Mesenchymal stem cell (in vitro differentiated cells and primary cell): ENCODE data around the gene TACR1.

Source experiments
- DNase-seq: peaks from one replicate; pipeline ENCODE4 v3.0.0-alpha.2; 2013
- H2AFZ ChIP-seq: one replicate; pipeline ENCODE4 v1.6.1; 2013; ENCODE audit warnings: low read depth, mild to moderate bottlenecking, control low read depth, inconsistent platforms, low read length, moderate library complexity
- H2AK5ac ChIP-seq: 2 replicates; pipeline ENCODE4 v1.6.1; 2013; ENCODE audit warnings: low read length, moderate library complexity, mild to moderate bottlenecking, inconsistent platforms; ENCODE audit not compliant: severe bottlenecking
- H2BK120ac ChIP-seq: one replicate; pipeline ENCODE4 v1.6.1; 2013; ENCODE audit warnings: low read depth, mild to moderate bottlenecking, inconsistent platforms, low read length, moderate library complexity
- H2BK12ac ChIP-seq, 2 experiments: one replicate each; pipeline ENCODE4 v1.6.1; 2013; ENCODE audit warnings: inconsistent platforms in 2 of 2, low read length in 2 of 2, mild to moderate bottlenecking in 2 of 2, moderate library complexity in 2 of 2, control low read depth in 1 of 2
- H2BK15ac ChIP-seq: one replicate; pipeline ENCODE4 v1.6.1; 2013; ENCODE audit warnings: mild to moderate bottlenecking, low read depth, inconsistent platforms; ENCODE audit not compliant: poor library complexity, severe bottlenecking
- H2BK5ac ChIP-seq: 2 replicates; pipeline ENCODE4 v1.6.1; 2013; ENCODE audit warnings: low read depth, mild to moderate bottlenecking, low read length, control low read depth, inconsistent platforms; ENCODE audit not compliant: poor library complexity, severe bottlenecking
- H3K14ac ChIP-seq, 2 experiments: one replicate each; pipeline ENCODE4 v1.6.1; 2013; ENCODE audit warnings: inconsistent platforms in 2 of 2, low read length in 2 of 2, control low read depth in 1 of 2, mild to moderate bottlenecking in 1 of 2, moderate library complexity in 1 of 2
- H3K18ac ChIP-seq, 2 experiments: one replicate each; pipeline ENCODE4 v1.6.1; 2013; ENCODE audit warnings: inconsistent platforms in 2 of 2, low read length in 2 of 2, control low read depth in 1 of 2, low read depth in 1 of 2, mild to moderate bottlenecking in 1 of 2
- H3K23ac ChIP-seq, 2 experiments: one replicate each; pipeline ENCODE4 v1.6.1; 2013; ENCODE audit warnings: inconsistent platforms in 2 of 2, low read length in 2 of 2, mild to moderate bottlenecking in 2 of 2, moderate library complexity in 2 of 2, control low read depth in 1 of 2
- H3K27ac ChIP-seq: 2 replicates; pipeline ENCODE4 v1.5.1; 2013; ENCODE audit warnings: mild to moderate bottlenecking, moderate library complexity, low read length, control low read depth, inconsistent platforms; ENCODE audit not compliant: poor library complexity, severe bottlenecking
- H3K27me3 ChIP-seq, 2 experiments: 2 replicates each; pipeline versions ENCODE4 v1.6.1 to v1.7.0; 2013; ENCODE audit warnings: low read length in 2 of 2, mild to moderate bottlenecking in 2 of 2, moderate library complexity in 2 of 2, control low read depth in 1 of 2, inconsistent platforms in 1 of 2; ENCODE audit not compliant: control insufficient read depth in 1 of 2, insufficient read depth in 1 of 2
- H3K36me3 ChIP-seq, 2 experiments: 2 replicates each; pipeline versions ENCODE4 v1.6.1 to v1.7.0; 2013; ENCODE audit warnings: low read length in 2 of 2, control low read depth in 1 of 2, inconsistent platforms in 1 of 2, low read depth in 1 of 2, mild to moderate bottlenecking in 1 of 2; ENCODE audit not compliant: insufficient read depth in 2 of 2, control insufficient read depth in 1 of 2
- H3K4ac ChIP-seq, 2 experiments: one replicate each; pipeline ENCODE4 v1.6.1; 2013; ENCODE audit warnings: inconsistent platforms in 2 of 2, low read length in 2 of 2, mild to moderate bottlenecking in 2 of 2, moderate library complexity in 2 of 2, control low read depth in 1 of 2, low read depth in 1 of 2
- H3K4me1 ChIP-seq: 2 replicates; pipeline ENCODE4 v1.6.1; 2013; ENCODE audit warnings: low read depth, low read length, control low read depth; ENCODE audit not compliant: control insufficient read depth, insufficient read depth
- H3K4me2 ChIP-seq: 2 replicates; pipeline ENCODE4 v1.6.1; 2013; ENCODE audit warnings: low read length, mild to moderate bottlenecking, inconsistent platforms; ENCODE audit not compliant: poor library complexity, severe bottlenecking
- H3K4me3 ChIP-seq, 2 experiments: 2 replicates each; pipeline versions ENCODE4 v1.5.1 to v1.7.0; 2013; ENCODE audit warnings: low read length in 2 of 2, mild to moderate bottlenecking in 2 of 2, control low read depth in 1 of 2, low read depth in 1 of 2; ENCODE audit not compliant: insufficient read depth in 1 of 2
- H3K79me1 ChIP-seq: replicated peaks from 2 replicates; pipeline ENCODE4 v1.6.1; 2013; ENCODE audit warnings: mild to moderate bottlenecking, control low read depth, low read length, inconsistent platforms; ENCODE audit not compliant: poor library complexity, severe bottlenecking
- H3K9ac ChIP-seq: 2 replicates; pipeline ENCODE4 v1.7.0; 2013; ENCODE audit warnings: mild to moderate bottlenecking, low read length, moderate library complexity
- H3K9me3 ChIP-seq: 2 replicates; pipeline ENCODE4 v1.7.0; 2013; ENCODE audit warnings: mild to moderate bottlenecking, low read length; ENCODE audit not compliant: control insufficient read depth
- H4K8ac ChIP-seq: one replicate; pipeline ENCODE4 v1.6.1; 2013; ENCODE audit warnings: inconsistent platforms, mild to moderate bottlenecking, low read length, moderate library complexity
- H4K91ac ChIP-seq: one replicate; pipeline ENCODE4 v1.6.1; 2013; ENCODE audit warnings: mild to moderate bottlenecking, low read length, inconsistent platforms
- WGBS: methylation state at CpG from one replicate; pipeline ENCODE4 v1.1.7; 2013; ENCODE audit warnings: mixed read lengths; 5-methylcytosine and 5-hydroxymethylcytosine counted together

TACR1 gene

DNA sequence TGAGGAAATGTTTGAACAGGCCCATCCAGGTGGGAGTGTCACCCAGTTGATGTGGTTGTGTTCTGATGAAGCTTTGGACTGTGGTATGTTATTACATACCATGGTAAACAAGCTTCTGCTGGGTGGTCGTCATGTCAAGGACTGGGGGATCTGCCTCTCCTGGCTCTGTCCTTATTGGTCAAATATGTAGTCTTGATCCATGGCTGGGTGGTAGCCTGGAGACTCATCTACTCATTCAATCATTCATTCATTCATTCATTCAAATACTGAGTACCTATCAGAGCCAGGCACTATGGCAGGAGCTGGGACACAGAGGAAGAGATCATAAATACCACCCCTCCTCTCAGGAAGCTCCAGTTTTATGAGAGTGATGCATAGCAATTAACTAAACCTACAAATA lies 60.8 kb downstream of the TACR1 start:
- Histone ChIP-seq H3K9me3 (no peaks in the 10 kb centered on the region), H2BK15ac (no peak overlapping the region), H3K27ac (no peak overlapping the region), H3K14ac (no peak overlapping the region), H3K23ac (no peak overlapping the region), H3K36me3 (no peaks in the 10 kb centered on the region), H2AK5ac (no peak overlapping the region), H2BK120ac (no peak overlapping the region), H3K4me1 (no peaks in the 10 kb centered on the region), H3K4me2 (no peak overlapping the region), H3K4me3 (no peak overlapping the region), H3K4ac (no peak overlapping the region), H3K27me3 (peaks cover 5 to 6% of the 10 kb centered on the region in 2 experiments), H3K18ac (no peak overlapping the region), H4K8ac (no peak overlapping the region), H3K9ac (no peak overlapping the region), H3K79me1 (no peaks in the 10 kb centered on the region), H2AFZ (no peak overlapping the region), H2BK5ac (no peak overlapping the region), H4K91ac (no peak overlapping the region), H2BK12ac (peak overlapping the region in 1 of 2 experiments; percentile 71)
- no peak for DNase-seq
- no CpG with 5 or more reads among the region's 1 CpG for WGBS

DNA sequence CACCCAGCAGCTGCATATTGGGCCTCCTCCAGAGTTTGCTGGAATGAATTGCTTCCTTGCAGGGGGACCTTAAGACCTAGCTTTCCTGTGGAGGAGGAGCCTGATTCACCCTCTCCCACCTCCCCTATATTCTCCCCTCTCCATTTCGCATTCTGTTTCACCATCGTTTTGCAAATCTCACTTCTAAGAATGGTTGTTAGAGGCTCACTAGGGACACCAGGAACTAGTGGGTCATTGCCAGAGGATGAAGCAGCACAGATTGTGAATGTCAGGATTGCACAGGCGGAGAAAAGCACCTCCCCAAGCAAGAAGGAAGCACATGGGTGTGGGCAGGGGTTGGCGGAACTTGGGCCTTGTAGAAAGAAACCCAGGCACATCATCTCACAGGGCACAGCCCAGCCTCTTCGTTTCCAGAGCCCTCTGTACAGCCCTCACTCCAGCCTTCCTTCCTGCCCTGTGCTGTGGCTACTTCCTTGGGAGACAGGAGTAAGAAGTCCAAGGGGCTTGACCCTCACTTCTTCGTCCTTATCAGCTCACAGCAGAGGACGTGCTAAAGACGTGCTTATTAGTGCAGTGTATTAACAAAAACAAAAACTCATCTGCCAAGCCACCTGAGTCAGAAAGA lies 63.4 kb downstream of the TACR1 start:
- Histone ChIP-seq H4K8ac (peak overlapping the region; percentile 97), H3K4me3 (no peak overlapping the region)
- 28% methylated on average over 7 of the region's 8 CpGs for WGBS

DNA sequence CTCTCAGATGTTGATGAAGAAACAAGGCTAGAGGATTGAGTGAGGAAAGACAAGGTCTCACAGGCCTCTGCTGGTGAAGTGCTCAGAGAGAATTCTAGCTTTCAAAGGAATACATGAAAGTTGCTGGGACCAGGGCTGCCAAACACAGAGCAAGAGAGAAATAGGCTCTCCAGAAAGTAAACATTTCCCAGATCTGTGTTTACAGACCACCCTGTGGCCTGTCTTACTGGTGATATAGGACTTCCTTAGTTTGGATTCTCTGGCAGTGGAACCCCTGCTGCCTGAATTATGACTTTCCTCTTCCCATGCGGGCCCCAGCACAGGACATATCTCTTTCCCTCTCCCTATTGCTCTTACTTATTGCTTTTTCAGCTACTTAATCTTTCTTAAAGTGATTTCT lies 64.5 kb downstream of the TACR1 start:
- no peak overlapping the region for H3K27ac ChIP-seq
- no peak overlapping the region for H2AFZ ChIP-seq
- H3K4me3 ChIP-seq = peak overlapping the region in 1 of 2 experiments; percentile 58
- no peak overlapping the region for H2BK5ac ChIP-seq
- no peaks in the 10 kb centered on the region for H3K79me1 ChIP-seq
- peaks cover 0 to 6% of the 10 kb centered on the region in 2 experiments for H3K27me3 ChIP-seq
- no peak overlapping the region for H4K8ac ChIP-seq
- no peak overlapping the region for H4K91ac ChIP-seq
- no CpG with 5 or more reads among the region's 1 CpG for WGBS
- peak; percentile 88 for DNase-seq
- no peak overlapping the region for H3K4ac ChIP-seq
- no peaks in the 10 kb centered on the region for H3K4me1 ChIP-seq
- H2AK5ac ChIP-seq = no peak overlapping the region
- H3K4me2 ChIP-seq = no peak overlapping the region
- H3K36me3 ChIP-seq = no peaks in the 10 kb centered on the region
- H3K9me3 ChIP-seq = no peaks in the 10 kb centered on the region
- H2BK12ac ChIP-seq = no peak overlapping the region
- no peak overlapping the region for H3K23ac ChIP-seq
- H2BK15ac ChIP-seq = no peak overlapping the region
- H3K18ac ChIP-seq = no peak overlapping the region
- no peak overlapping the region for H3K14ac ChIP-seq
- H3K9ac ChIP-seq = no peak overlapping the region
- H2BK120ac ChIP-seq = no peak overlapping the region

More for the DNA sequence above, 63.4 kb downstream of the TACR1 start:
- no peak overlapping the region for H2AK5ac ChIP-seq
- H3K4me1 ChIP-seq = no peaks in the 10 kb centered on the region
- H3K27me3 ChIP-seq = peaks cover 0 to 6% of the 10 kb centered on the region in 2 experiments
- H3K79me1 ChIP-seq = no peaks in the 10 kb centered on the region
- H2BK120ac ChIP-seq = peak overlapping the region; percentile 80
- H2AFZ ChIP-seq = no peak overlapping the region
- H3K9me3 ChIP-seq = no peaks in the 10 kb centered on the region
- H2BK15ac ChIP-seq = peak overlapping the region; percentile 40
- peak overlapping the region; percentile 84 to 92 for H3K4ac ChIP-seq
- peak overlapping the region in 1 of 2 experiments; percentile 79 for H3K23ac ChIP-seq
- DNase-seq = no peak
- peak overlapping the region; percentile 84 to 90 for H3K18ac ChIP-seq
- H3K36me3 ChIP-seq = no peaks in the 10 kb centered on the region
- no peak overlapping the region for H3K27ac ChIP-seq
- peak overlapping the region; percentile 98 to 99 for H2BK12ac ChIP-seq
- H3K14ac ChIP-seq = peak overlapping the region in 1 of 2 experiments; percentile 9
- peak overlapping the region; percentile 99 for H4K91ac ChIP-seq
- no peak overlapping the region for H3K4me2 ChIP-seq
- H3K9ac ChIP-seq = no peak overlapping the region
- no peak overlapping the region for H2BK5ac ChIP-seq

DNA sequence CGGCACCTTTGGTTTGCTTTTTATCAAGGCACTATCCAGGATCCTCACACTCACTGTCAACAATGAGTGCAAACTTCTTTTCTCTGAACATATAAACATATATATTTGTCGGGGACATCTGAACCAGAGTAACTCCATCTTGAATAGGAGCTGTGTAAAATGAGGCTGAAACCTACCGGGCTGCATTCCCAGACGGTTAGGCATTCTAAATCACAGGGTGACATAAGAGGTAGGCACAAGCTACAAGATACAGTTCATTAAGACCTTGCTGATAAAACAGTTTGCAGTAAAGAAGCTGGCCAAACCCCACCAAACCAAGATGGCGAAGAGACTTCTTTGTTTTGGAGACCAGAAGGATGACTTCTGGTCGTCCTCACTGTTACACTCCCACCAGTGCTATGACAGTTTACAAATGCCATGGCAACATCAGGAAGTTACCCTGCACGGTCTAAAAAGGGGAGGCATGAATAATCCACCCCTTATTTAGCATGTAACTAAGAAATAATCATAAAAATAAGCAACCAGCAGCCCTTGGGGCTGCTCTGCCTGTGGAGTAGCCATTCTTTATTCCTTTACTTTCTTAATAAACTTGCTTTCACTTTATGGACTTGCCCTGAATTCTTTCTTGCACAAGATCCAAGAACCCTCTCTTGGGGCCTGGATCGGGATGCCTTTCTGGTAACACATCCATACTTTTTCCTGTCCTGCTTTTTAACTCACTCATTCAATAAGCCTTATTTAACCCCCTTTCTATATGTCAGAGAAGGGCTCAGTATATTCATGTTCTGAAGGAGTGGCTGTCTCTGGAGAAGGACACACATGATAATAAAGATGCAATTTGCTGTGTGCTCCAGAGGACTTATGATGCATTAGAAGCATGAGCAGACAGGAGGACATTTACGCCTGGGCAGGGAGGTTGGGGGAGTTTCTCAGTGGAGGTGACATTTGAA lies 65.4 kb downstream of the TACR1 start:
- H3K27ac ChIP-seq = no peak overlapping the region
- no peak overlapping the region for H3K23ac ChIP-seq
- peak overlapping the region; percentile 44 for H2BK15ac ChIP-seq
- H3K4me1 ChIP-seq = no peaks in the 10 kb centered on the region
- H3K9ac ChIP-seq = peak overlapping the region; percentile 61
- no peaks in the 10 kb centered on the region for H3K79me1 ChIP-seq
- peak overlapping the region; percentile 64 to 73 for H3K18ac ChIP-seq
- H3K14ac ChIP-seq = no peak overlapping the region
- H3K4me2 ChIP-seq = no peak overlapping the region
- no peak overlapping the region for H2AFZ ChIP-seq
- peak overlapping the region; percentile 43 for H4K91ac ChIP-seq
- no peaks in the 10 kb centered on the region for H3K27me3 ChIP-seq
- H4K8ac ChIP-seq = peak overlapping the region; percentile 59
- peak; percentile 59 for DNase-seq
- peak overlapping the region; percentile 82 to 93 for H2BK12ac ChIP-seq
- H3K36me3 ChIP-seq = no peaks in the 10 kb centered on the region
- H3K9me3 ChIP-seq = no peaks in the 10 kb centered on the region
- H3K4ac ChIP-seq = peak overlapping the region; percentile 81 to 82
- WGBS = 57% methylated on average over 9 of the region's 9 CpGs
- H2BK120ac ChIP-seq = peak overlapping the region; percentile 11
- no peak overlapping the region for H2BK5ac ChIP-seq
- peak overlapping the region in 1 of 2 experiments; percentile 58 for H3K4me3 ChIP-seq
- no peak overlapping the region for H2AK5ac ChIP-seq
